UCSD-AML1 (cell line): ENCODE results near the gene TSR2.
A peak's percentile ranks its signal among the peaks of the same experiment; 100 is the strongest.

Experiments
- DNase-seq: peaks from one replicate; lab custom pipeline; 2025; ENCODE audit not compliant: unreplicated experiment; lab: John Stamatoyannopoulos, UW

Gene TSR2

GRCh38 chrX:54439960-54440871 lies at the start of gene TSR2:
Gene TSR2 (plus strand): TSS chrX:54440404. CDS start chrX:54440422, 18 bp downstream.
- peak; percentile 68 for DNase-seq

- no peak for DNase-seq
Measured at GRCh38 chrX:54397113-54397512, 43.1 kb upstream of the TSR2 start.

- DNase-seq = no peak
Measured at GRCh38 chrX:54407266-54407665, 32.9 kb upstream of the TSR2 start.

GRCh38 chrX:54411732-54412131 lies 28.5 kb upstream of the TSR2 start:
- DNase-seq = no peak

GRCh38 chrX:54413753-54414152 lies 26.5 kb upstream of the TSR2 start:
- DNase-seq = no peak

- peak; percentile 10 for DNase-seq
Measured at GRCh38 chrX:54415534-54416350, 24.5 kb upstream of the TSR2 start.

- DNase-seq = no peak
Measured at GRCh38 chrX:54416965-54417364, 23.2 kb upstream of the TSR2 start.

- DNase-seq = no peak
Measured at GRCh38 chrX:54419559-54420302, 20.5 kb upstream of the TSR2 start.

- no peak for DNase-seq
Measured at GRCh38 chrX:54422168-54422567, 18.0 kb upstream of the TSR2 start.

GRCh38 chrX:54423161-54423888 lies 16.9 kb upstream of the TSR2 start:
- no peak for DNase-seq

GRCh38 chrX:54427837-54428424 lies 12.3 kb upstream of the TSR2 start:
- DNase-seq = no peak

GRCh38 chrX:54430519-54430918 lies 9.7 kb upstream of the TSR2 start:
- no peak for DNase-seq

- DNase-seq = no peak
Measured at GRCh38 chrX:54435121-54435520, 5.1 kb upstream of the TSR2 start.

GRCh38 chrX:54442790-54443189 lies 2.6 kb downstream of the TSR2 start:
- no peak for DNase-seq

- no peak for DNase-seq
Measured at GRCh38 chrX:54444752-54445151, 4.5 kb downstream of the TSR2 start.

- DNase-seq = no peak
Measured at GRCh38 chrX:54446084-54446483, 5.9 kb downstream of the TSR2 start.

- DNase-seq = no peak
Measured at GRCh38 chrX:54447461-54447860, 7.3 kb downstream of the TSR2 start.

GRCh38 chrX:54449929-54450328 lies 9.7 kb downstream of the TSR2 start:
- no peak for DNase-seq

- DNase-seq = no peak
Measured at GRCh38 chrX:54452920-54453319, 12.7 kb downstream of the TSR2 start.

- DNase-seq = no peak
Measured at GRCh38 chrX:54470054-54470760, 30.0 kb downstream of the TSR2 start.
